Testis (tissue), 2 donors: ENCODE results near the gene CRABP2.

Source experiments
- CTCF ChIP-seq, 3 experiments: fragments of 450-650 bp in 2 of 3; fragments of 200-600 bp in 1 of 3; sonication (generic) in 1 of 3; IDR thresholded peaks; one replicate each; pipeline ENCODE4 v1.5.1; 2016 to 2019; ENCODE audit warnings: antibody characterized with exemption in 3 of 3, mild to moderate bottlenecking in 2 of 3, moderate library complexity in 1 of 3
- POLR2A ChIP-seq: fragments of 450-650 bp; IDR thresholded peaks from one replicate; pipeline ENCODE4 v1.6.1; 2017; ENCODE audit warnings: antibody characterized with exemption, mild to moderate bottlenecking, moderate library complexity

DNA sequence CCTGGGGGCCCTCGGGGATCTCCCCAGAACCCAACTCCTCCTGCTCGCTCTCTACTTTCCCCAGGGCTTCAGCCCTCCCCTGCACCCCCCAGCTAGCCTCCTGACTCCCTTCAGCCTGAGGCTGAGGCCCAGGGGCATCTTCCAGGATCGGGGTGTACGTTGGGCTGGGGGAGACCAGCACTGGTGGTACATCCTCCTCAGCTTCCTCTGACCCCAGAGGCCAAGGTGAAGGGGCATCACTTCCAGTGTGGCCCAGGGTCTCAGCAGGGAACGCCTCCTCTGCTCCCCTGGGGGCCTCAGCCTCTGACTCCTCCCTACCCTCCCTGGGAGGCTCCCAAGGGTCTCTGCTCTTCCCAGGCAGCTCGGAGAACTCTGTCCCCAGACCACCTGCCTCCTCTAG is 35.0 kb downstream of the CRABP2 start:
- no peak for TF ChIP-seq CTCF (IDR thresholded peaks at IDR 0.05)
- no peak for TF ChIP-seq POLR2A
